Measurements from ENCODE around the gene CABP2.
"Not testable (repeated sequence)": the region's sequence is repeated elsewhere in the genome, so short reads cannot be mapped to it uniquely, and the experiment has no call there.

The CABP2 gene

GRCh38 chr11:67522844-67523555 is at the start of gene CABP2:
CABP2 (minus strand) TSS chr11:67523446; CDS start chr11:67523326, 120 bp downstream.
- DNase-seq = no peak

DNA sequence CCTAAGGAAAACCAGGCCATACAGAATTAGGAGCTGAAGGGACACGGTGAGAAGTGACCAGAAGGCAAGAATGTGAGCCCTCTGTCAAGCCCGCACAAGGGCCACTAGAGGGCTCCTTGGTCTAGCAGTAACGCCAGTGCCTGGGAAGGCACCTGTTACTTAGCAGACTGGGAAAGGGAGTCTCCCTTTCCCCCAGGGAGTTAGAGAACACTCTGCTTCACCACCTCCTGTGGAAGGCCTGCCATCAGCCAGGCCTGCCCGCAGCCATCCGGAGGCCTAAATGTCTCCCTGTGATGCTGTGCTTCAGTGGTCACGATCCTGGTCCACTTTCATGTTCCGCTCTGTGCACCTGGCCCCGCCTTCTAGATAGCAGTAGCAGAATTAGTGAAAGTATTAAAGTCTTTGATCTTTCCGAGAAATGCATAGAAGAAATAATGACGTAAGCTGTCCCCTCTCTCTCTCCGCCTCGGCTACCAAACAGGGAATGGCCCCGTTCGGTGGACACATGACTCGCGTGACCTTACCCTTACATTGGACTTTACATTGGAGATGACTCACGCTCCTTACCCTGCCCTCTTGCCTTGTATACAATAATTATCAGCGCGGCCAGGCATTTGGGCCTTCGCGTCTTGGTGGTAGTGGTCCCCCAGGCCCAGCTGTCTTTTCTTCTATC is 49.6 kb upstream of the CABP2 start:
- DNase-seq = peak in 1 of 4 experiments; percentile 10

- no peak for DNase-seq
These were observed 49.1 kb upstream of the CABP2 start for GRCh38 chr11:67572305-67572704.

GRCh38 chr11:67571443-67571842 is 48.2 kb upstream of the CABP2 start:
- DNase-seq = no peak

GRCh38 chr11:67564230-67564629 is 41.0 kb upstream of the CABP2 start:
- no peak for DNase-seq

DNA sequence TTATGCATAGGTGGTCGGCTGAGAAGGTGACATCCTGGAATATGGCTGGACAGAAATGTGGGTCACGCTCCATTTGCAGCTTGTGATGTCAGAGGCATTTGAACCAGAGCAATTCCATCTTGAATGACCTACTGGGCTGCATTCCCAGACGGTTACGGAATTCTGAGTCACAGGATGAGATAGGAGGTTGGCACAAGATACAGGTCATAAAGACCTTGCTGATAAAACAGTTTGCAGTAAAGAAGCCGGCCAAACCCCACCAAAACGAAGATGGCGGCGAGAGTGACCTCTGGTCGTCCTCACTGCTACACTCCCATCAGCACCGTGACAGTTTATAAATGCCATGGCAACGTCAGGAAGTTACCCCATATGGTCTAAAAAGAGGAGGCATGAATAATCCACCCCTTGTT is 40.5 kb upstream of the CABP2 start:
- not testable (repeated sequence) for DNase-seq

- DNase-seq = no peak
These were observed 39.9 kb upstream of the CABP2 start for GRCh38 chr11:67562963-67563704.

DNA sequence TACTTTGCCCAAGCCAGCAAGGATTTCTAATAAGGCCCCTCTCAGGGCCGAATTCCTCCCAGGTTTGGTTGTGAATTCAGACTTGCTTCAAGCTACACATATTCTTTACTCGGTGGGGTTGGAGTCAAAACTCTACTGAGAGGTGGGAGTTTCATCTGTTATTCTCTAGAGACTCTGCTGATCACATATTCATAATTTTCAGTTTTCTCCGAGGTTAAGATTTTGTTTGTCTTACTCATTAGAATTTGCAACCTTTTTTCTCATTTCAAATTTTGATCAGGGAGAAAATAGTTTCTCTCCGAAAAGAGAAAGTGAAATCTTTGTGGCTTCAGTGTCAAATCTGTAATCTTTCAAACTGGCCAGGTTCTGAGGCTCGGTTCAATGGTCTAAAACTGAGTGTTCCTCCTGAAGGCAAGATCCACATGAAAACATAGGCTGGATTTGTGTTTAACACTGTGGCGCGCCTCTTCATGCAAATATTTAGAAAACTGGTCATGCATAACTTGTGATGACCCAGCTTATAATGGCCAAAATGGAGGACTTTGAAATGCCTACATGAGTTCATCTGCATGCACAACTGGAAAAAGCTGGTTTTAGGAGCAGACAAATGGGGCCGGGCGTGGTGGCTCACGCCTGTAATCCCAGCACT is 38.8 kb upstream of the CABP2 start:
- DNase-seq = no peak

GRCh38 chr11:67558084-67558772 is 35.0 kb upstream of the CABP2 start:
- DNase-seq = no peak

- no peak for DNase-seq
These were observed 33.0 kb upstream of the CABP2 start for GRCh38 chr11:67556244-67556643.

DNA sequence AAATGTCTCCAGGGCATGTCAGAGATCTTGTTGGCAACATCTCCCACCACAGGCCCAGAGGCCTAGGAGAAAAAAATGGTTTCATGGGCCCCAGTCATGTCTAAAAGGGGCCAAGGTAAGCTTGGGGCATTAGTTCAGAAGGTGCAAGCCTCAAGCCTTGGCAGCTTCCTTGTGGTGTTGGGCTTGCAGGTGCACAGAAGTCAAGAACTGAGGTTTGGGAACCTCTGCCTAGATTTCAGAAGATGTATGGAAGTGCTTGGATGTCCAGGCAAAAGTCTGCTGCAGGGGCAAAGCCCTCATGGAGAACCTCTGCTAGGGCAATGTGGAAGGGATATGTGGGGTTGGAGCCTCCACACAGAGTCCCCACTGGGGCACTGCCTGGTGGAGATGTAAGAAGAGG is 28.5 kb upstream of the CABP2 start:
- not testable (repeated sequence) for DNase-seq

DNA sequence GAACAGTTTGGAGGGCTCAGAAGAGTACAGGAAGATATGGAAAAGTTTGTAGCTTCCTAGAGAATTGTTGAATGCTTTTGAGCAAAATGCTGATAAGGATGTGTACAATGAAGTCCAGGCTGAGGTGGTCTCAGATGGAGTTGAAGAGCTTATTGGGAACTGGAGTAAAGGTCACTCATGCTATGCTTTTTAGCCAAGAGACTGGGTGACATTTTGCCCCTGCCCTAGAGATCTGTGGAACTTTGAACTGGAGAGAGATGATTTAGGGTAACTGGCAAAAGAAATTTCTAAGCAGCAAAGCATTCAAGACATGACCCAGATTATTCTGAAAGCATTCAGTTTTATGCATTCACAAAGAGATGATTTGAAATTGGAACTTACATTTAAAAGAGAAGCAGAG is 27.9 kb upstream of the CABP2 start:
- no peak for DNase-seq

GRCh38 chr11:67548555-67549110 is 25.4 kb upstream of the CABP2 start:
- DNase-seq = no peak

DNA sequence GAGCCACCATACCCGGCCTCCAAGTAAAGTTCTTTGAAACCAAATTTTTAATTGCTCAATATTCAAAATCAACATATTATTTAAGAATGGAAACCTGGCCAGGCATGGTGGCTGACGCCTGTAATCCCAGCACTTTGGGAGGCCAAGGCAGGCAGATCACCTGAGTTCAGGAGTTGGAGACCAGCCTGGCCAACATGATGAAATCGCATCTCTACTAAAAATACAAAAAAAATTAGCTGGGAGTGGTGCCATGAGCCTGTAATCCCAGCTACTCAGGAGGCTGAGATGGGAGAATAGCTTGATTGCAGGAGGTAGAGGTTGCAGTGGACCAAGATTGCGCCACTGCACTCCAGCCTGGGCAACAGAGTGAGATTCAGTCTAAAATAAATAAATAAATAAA is 24.9 kb upstream of the CABP2 start:
- DNase-seq = not testable (repeated sequence)

GRCh38 chr11:67545280-67545679 is 22.0 kb upstream of the CABP2 start:
- no peak for DNase-seq

GRCh38 chr11:67544616-67545242 is 21.5 kb upstream of the CABP2 start:
- DNase-seq = no peak

- DNase-seq = no peak
These were observed 20.3 kb upstream of the CABP2 start for GRCh38 chr11:67543585-67543984.

DNA sequence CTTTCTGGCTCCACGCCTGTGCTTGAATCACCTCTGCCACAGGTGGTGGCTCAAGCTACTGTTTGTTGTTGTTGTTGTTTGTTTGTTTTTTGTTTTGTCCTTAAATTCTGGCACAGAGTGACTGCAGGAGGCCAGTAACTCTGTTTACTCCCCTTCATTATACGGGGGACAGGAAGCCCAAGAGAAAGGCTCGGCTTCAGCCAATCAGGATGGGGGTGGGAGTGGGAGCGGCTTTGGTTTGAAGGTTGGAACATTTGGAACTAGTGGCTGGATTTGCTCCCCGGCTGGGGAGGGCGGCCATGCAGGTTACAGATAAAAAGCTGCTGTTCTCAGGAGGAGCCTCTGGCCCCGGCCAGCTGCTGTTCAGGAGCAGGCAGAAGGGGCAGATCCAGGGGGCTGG is 19.7 kb upstream of the CABP2 start:
- DNase-seq = no peak

- no peak for DNase-seq
These were observed 18.9 kb upstream of the CABP2 start for GRCh38 chr11:67542169-67542568.

DNA sequence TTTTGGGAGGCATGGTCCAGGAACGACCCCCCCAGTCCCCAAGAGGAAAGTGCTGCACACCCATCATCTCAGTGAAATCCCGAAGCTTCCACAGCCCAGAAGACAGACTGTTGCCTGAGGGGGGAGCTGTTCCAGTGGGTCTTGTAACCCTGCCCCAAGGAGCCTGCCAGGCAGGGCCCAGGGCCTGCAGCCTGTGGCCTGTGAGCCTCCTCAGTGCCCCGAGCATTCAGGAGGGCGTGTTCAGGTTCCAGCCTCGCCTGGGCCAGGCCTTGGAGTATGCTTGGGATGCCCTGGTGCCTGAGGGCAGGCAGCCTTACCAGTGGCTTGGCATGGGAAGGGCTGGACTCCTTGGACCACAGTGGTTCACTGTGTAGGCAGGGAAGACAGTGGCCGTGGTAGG is 18.0 kb upstream of the CABP2 start:
- no peak for DNase-seq

GRCh38 chr11:67539550-67539949 is 16.3 kb upstream of the CABP2 start:
- no peak for DNase-seq
